Measurements from ENCODE around the gene EXOC2.

DNA sequence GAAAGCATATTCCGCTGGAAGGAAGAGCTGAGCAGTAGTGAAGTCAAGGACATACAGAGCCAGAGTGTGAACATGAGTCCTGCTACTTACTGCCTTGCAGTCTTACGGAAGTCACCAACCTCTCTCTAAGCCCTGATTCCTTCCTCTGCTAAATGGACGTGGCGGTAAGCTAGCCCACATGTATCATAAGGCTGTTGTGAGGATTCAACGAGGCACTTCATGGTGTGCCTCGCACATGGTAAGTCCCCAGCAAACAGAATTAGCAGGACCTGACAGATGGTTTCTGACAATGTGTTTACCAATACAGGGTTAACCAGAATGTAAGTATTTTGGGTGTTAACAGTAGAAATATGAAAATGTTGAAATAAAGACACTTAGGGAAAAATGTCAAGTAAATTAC lies 208.2 kb downstream of the EXOC2 start:
- TF ChIP-seq CTCF (IDR thresholded peaks at IDR 0.05; ENCODE audit: insufficient read depth, low read depth, low read length) (no peak), EZH2 (IDR thresholded peaks at IDR 0.05; ENCODE audit: insufficient read depth, low read length) (no peak)
